ENCODE results near the gene COMT. TPM values are rescaled to one million over a fixed set of nuclear protein-coding genes. Genes with fewer than 3 reads are reported as not detected.

Gene COMT
- total and polyA plus RNA-seq, 8 donors: 47.9 to 95.0 (median 62.3) TPM

DNA sequence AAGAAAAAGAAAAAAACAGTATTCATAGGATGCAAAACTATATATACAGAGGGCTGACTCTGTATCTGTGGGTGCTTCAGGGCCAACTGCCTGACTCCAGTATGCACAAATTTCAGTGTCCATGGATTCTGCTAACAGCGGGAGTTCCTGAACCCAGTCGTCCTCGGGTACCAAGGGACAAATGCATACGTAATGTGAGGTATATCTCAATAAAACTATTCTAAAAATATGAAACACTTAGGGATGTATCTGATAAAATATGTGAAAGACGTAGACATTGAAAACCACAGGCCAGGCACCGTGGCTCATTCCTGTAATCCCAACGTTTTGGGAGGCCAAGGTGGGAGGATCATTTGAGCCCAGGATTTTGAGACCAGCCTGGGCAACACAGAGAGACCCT, 13.9 kb upstream of the COMT start:
- Histone ChIP-seq H3K4me1 (no peaks in the 10 kb centered on the region), H3K27me3 (no peaks in the 10 kb centered on the region), H3K27ac (no peak overlapping the region), H3K9me3 (no peaks in the 10 kb centered on the region), H3K4me3 (no peak overlapping the region), H3K36me3 (no peaks in the 10 kb centered on the region)
- no peak for DNase-seq
- intact Hi-C loops (cut with DNase I): no loop called here
- TF ChIP-seq, protein P1, sequence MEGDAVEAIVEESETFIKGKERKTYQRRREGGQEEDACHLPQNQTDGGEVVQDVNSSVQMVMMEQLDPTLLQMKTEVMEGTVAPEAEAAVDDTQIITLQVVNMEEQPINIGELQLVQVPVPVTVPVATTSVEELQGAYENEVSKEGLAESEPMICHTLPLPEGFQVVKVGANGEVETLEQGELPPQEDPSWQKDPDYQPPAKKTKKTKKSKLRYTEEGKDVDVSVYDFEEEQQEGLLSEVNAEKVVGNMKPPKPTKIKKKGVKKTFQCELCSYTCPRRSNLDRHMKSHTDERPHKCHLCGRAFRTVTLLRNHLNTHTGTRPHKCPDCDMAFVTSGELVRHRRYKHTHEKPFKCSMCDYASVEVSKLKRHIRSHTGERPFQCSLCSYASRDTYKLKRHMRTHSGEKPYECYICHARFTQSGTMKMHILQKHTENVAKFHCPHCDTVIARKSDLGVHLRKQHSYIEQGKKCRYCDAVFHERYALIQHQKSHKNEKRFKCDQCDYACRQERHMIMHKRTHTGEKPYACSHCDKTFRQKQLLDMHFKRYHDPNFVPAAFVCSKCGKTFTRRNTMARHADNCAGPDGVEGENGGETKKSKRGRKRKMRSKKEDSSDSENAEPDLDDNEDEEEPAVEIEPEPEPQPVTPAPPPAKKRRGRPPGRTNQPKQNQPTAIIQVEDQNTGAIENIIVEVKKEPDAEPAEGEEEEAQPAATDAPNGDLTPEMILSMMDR (IDR thresholded peaks at IDR 0.05): no peak
- ATAC-seq: no peak
- 77 to 85% methylated on average over 7 of the region's 7 CpGs for WGBS, 2 donors
- FAIRE-seq: no peak

DNA sequence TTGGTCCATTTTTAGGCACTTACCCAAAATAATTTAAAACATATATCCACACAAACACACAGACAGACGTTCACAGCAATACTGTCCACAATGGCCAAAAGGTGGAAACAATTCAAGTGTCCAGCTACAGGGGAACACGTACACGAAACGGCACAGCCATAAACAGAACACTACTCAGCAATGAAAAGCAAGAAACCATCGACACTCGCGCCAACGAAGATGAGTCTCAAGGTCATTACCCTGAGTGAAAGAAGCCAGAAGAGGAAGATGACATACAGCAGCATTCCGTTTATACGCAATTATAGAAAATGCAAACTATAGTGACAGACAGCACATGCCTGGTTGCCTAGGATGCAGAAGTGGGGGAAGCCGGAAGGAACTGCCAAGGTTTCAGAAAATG, 13.4 kb upstream of the COMT start:
- Histone ChIP-seq H3K27me3 (no peaks in the 10 kb centered on the region), H3K27ac (no peak overlapping the region), H3K4me3 (no peak overlapping the region), H3K36me3 (no peaks in the 10 kb centered on the region), H3K4me1 (no peaks in the 10 kb centered on the region), H3K9me3 (no peaks in the 10 kb centered on the region)
- no peak for FAIRE-seq
- intact Hi-C loops (cut with DNase I): no loop called here
- TF ChIP-seq, protein P1 (IDR thresholded peaks at IDR 0.05): no peak
- no peak for ATAC-seq
- WGBS, 2 donors: 86% methylated on average over 11 of the region's 11 CpGs
- DNase-seq: no peak

DNA sequence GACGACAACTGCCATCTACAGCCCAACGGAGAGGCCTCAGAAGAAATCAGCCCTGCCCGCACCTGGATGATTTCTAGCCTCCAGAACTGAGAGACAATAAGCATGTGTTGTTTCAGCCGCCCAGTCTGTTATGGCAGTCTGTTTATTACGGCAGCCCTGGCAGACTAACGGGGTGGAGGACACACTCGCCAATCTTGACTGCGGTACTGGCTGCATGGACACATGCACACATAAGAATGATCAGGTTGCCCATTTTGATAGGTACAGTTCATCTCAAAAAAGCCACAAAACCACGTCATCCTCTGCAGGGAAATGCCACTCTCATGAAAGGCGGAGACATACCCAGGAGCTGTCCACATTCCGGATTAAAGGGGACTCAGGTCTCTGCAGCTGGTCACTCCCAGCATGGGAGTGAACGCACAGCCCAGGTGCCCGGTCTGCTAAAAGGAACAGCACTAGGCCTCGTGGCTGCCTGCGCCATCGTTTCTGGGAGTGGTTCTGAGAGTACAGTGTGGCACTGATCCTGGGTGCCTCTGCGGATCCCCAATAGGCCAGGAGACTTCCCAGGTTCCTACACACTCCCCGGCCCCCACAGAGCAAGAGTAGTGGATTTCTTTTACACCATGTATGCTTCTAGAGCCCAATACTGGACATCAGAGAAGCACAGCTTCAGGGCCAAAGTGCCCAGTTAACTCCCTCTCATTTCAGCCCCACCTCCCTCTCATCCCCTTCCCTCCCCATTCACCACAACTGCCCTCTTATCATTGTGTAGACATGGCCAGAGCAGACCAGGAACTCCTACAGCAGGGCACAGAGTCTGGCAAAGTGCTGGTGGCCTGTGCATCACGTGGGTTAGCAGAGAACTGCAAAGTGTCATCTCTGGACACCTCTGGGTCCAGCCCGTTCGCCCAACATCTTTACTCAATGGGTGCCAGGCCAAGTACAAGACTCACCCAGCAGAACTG, 11.7 kb upstream of the COMT start:
- Histone ChIP-seq H3K27ac (no peak overlapping the region), H3K4me3 (no peak overlapping the region), H3K27me3 (no peaks in the 10 kb centered on the region), H3K9me3 (no peaks in the 10 kb centered on the region), H3K4me1 (no peaks in the 10 kb centered on the region), H3K36me3 (no peaks in the 10 kb centered on the region)
- no peak for FAIRE-seq
- intact Hi-C loops (cut with DNase I): no loop called here
- DNase-seq: no peak
- ATAC-seq: no peak
- TF ChIP-seq, protein P1 (IDR thresholded peaks at IDR 0.05): no peak
- WGBS, 2 donors: 91 to 96% methylated on average over 21 of the region's 21 CpGs

DNA sequence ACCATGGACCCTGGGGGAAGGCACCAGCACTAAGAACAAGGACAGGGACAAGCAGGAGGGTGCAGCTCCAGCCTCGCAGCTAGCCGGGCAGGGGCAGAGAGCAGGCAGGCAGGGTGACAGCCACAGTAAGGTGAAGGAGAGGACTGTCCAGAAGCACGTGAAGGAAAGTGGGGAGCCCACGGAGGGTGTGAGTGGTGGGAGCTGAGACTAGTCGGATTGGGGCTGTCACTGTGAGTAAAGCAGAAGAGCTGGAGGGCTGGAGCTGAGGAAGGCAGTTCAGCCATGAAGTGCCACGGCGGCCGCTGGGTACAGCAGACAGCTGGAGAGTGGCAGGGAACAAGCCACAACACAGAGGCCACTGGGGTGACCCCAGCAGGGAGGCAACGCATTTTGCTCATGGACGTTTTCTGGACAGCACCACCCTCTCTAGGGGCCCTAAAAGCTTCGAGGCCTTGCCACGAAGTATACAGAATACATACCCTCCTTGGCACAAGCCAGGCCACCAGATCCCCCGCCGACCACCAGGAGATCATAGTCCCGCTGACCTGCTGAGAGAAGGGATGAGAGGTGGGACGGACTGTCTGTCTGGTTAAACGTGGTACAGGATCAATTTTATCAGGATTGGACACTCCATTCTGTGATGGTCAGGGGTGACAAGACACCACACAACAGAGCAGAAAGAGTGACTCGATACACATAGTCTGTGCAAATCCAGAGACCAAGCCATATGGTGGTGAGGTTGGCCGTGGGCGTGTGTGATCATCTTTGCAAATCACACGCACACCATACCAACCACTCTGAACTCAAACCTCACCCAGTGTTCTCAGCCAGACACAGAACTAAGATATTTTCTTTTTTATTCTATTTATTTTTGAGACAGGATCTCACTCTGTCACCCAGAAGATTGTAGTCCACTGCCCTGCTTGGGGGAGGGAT, 10.8 kb upstream of the COMT start:
- WGBS, 2 donors: 91 to 94% methylated on average over 21 of the region's 21 CpGs
- H3K4me1 ChIP-seq: no peaks in the 10 kb centered on the region
- TF ChIP-seq, protein P1 (IDR thresholded peaks at IDR 0.05): no peak
- no peaks in the 10 kb centered on the region for H3K36me3 ChIP-seq
- no peak overlapping the region for H3K27ac ChIP-seq
- no peaks in the 10 kb centered on the region for H3K27me3 ChIP-seq
- DNase-seq (no peak), ATAC-seq (no peak), FAIRE-seq (no peak)
- no peaks in the 10 kb centered on the region for H3K9me3 ChIP-seq
- no peak overlapping the region for H3K4me3 ChIP-seq
- intact Hi-C loops (cut with DNase I): no loop called here
